WTC11 (cell line): ENCODE data around the gene TACO1. TPM values are rescaled to one million over a fixed set of nuclear protein-coding genes. Genes with fewer than 3 reads are reported as not detected.
A peak's percentile ranks its signal among the peaks of the same experiment; 100 is the strongest.

Experiments
- ATAC-seq: fragments of 200-7000 bp; cut with Tn5 transposase; 2 replicates; pipeline ENCODE4 v1.10.0; 2021; ENCODE audit warnings: mild to moderate bottlenecking, moderate library complexity
- CTCF ChIA-PET: fragments of 300-600 bp; sonication (Branson Sonifier 250); formaldehyde crosslinking; loops from one replicate; lab custom pipeline; 2021; ENCODE audit warnings: antibody characterized with exemption; lab: Charles Lee
- POLR2A ChIA-PET: fragments of 350-600 bp; sonication (Branson Sonifier 250); formaldehyde crosslinking; loops from one replicate; lab custom pipeline; 2021; ENCODE audit warnings: antibody characterized with exemption; lab: Charles Lee
- DNase-seq: peaks from one replicate; pipeline ENCODE4 v3.0.0; 2021; ENCODE audit warnings: low spot score
- H3K27ac Mint-ChIP-seq: 2 replicates; pipeline ENCODE4 v1.8.0; 2021; ENCODE audit warnings: mixed read lengths
- H3K27me3 Mint-ChIP-seq: 2 replicates; pipeline ENCODE4 v1.8.0; 2021; ENCODE audit warnings: low read depth, mild to moderate bottlenecking, moderate library complexity, mixed read lengths
- H3K36me3 Mint-ChIP-seq: 2 replicates; pipeline ENCODE4 v1.8.0; 2021; ENCODE audit warnings: mixed read lengths
- H3K4me1 Mint-ChIP-seq: 2 replicates; pipeline ENCODE4 v1.8.0; 2022; ENCODE audit warnings: mixed read lengths
- H3K4me3 Mint-ChIP-seq: 2 replicates; pipeline ENCODE4 v1.8.0; 2021; ENCODE audit warnings: mild to moderate bottlenecking, moderate library complexity, mixed read lengths
- H3K9me3 Mint-ChIP-seq: 2 replicates; pipeline ENCODE4 v1.8.0; 2021; ENCODE audit warnings: mixed read lengths
- GRHL2 ChIP-seq: fragments of 250-450 bp; sonication (Bioruptor Pico); IDR thresholded peaks from 2 replicates; pipeline ENCODE4 v1.8.0; 2022; ENCODE audit warnings: mild to moderate bottlenecking, moderate library complexity; ENCODE audit not compliant: insufficient replicate concordance, severe bottlenecking
- MXD4 ChIP-seq: fragments of 250-450 bp; sonication (Bioruptor Pico); IDR thresholded peaks from 2 replicates; pipeline ENCODE4 v1.8.0; 2021; ENCODE audit warnings: mild to moderate bottlenecking, moderate library complexity, borderline replicate concordance
- PRRX2 ChIP-seq: fragments of 250-450 bp; sonication (Bioruptor Pico); IDR thresholded peaks from 2 replicates; pipeline ENCODE4 v1.8.0; 2021; ENCODE audit warnings: mild to moderate bottlenecking
- SP1 ChIP-seq: sonication (generic); formaldehyde crosslinking; conservative IDR thresholded peaks from 2 replicates; pipeline ENCODE4 v1.8.1; 2022; ENCODE audit warnings: missing genetic modification reagents
- ZNF138 ChIP-seq: sonication (generic); formaldehyde crosslinking; conservative IDR thresholded peaks from 2 replicates; pipeline ENCODE4 v1.8.1; 2022; ENCODE audit warnings: mild to moderate bottlenecking, moderate library complexity, missing genetic modification reagents
- ZNF232 ChIP-seq: sonication (generic); formaldehyde crosslinking; IDR thresholded peaks from 2 replicates; pipeline ENCODE4 v1.8.0; 2022; ENCODE audit warnings: mild to moderate bottlenecking, missing genetic modification reagents
- ZNF396 ChIP-seq: fragments of 250-450 bp; sonication (Bioruptor Pico); IDR thresholded peaks from 2 replicates; pipeline ENCODE4 v1.8.0; 2021; ENCODE audit warnings: mild to moderate bottlenecking, moderate library complexity, borderline replicate concordance
- total RNA-seq: library from RNA; stranded (reverse); gene quantifications from 3 replicates; pipeline ENCODE4 v1.2.3, GENCODE V29; 2021
- TF ChIP-seq, protein P1 (sequence below): sonication (generic); formaldehyde crosslinking; IDR thresholded peaks from 2 replicates; pipeline ENCODE4 v1.8.1; 2022; ENCODE audit warnings: missing genetic modification reagents, borderline replicate concordance
- TF ChIP-seq, protein P2 (sequence below): sonication (generic); formaldehyde crosslinking; IDR thresholded peaks from 2 replicates; pipeline ENCODE4 v1.8.1; 2023; ENCODE audit warnings: mild to moderate bottlenecking, moderate library complexity, missing genetic modification reagents
- TF ChIP-seq, protein P3 (sequence below): sonication (generic); formaldehyde crosslinking; IDR thresholded peaks from 2 replicates; pipeline ENCODE4 v1.8.1; 2023; ENCODE audit warnings: mild to moderate bottlenecking, missing genetic modification reagents, moderate library complexity
- TF ChIP-seq, protein P4 (sequence below): sonication (generic); formaldehyde crosslinking; IDR thresholded peaks from 2 replicates; pipeline ENCODE4 v1.8.0; 2022; ENCODE audit warnings: mild to moderate bottlenecking, missing genetic modification reagents
- TF ChIP-seq, protein P5 (sequence below): sonication (generic); formaldehyde crosslinking; IDR thresholded peaks from 2 replicates; pipeline ENCODE4 v1.8.1; 2023; ENCODE audit warnings: mild to moderate bottlenecking, missing genetic modification reagents, moderate library complexity
- TF ChIP-seq, protein P6 (sequence below): sonication (generic); formaldehyde crosslinking; IDR thresholded peaks from 2 replicates; pipeline ENCODE4 v1.8.0; 2022; ENCODE audit warnings: missing genetic modification reagents
- TF ChIP-seq, protein P7 (sequence below): sonication (generic); formaldehyde crosslinking; IDR thresholded peaks from 2 replicates; pipeline ENCODE4 v1.8.0; 2022; ENCODE audit warnings: mild to moderate bottlenecking, missing genetic modification reagents

The TACO1 gene
- total RNA-seq, 1 experiment from 2014 or later = 26.9 TPM

DNA sequence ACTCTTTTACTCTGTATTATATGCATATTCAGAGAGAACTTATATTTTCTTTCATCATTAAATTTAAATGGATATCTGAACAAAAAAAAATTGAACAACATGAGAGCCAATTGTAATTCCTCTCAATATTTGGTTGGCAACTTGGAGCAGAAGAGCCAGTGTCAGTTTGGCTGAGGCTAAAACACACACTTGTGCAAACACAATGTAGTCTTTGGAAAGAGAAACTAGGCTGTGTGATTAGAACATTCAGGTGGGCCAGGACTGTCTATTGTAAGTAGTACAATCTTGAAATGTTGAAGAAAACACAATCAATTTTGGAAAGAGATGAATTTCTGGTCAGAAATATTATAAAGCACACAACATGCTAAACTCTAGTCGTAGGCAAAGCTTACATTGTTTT lies 33.5 kb upstream of the TACO1 start:
- ChIA-PET CTCF (interaction anchor here (0.6 to 1.5 kb wide), 3 partner anchors 12 to 45 kb away, joined by 4 to 5 read pairs (median 4); no protein-coding TSS in a partner anchor), POLR2A (no interaction called here)
- Mint-ChIP-seq H3K27ac (peak overlapping the region; percentile 59; the same call in 1 of the 2 replicates), H3K27me3 (no peaks in the 10 kb centered on the region), H3K4me3 (no peak overlapping the region), H3K9me3 (no peaks in the 10 kb centered on the region), H3K4me1 (no peaks in the 10 kb centered on the region), H3K36me3 (no peaks in the 10 kb centered on the region)
- TF ChIP-seq, protein P1, sequence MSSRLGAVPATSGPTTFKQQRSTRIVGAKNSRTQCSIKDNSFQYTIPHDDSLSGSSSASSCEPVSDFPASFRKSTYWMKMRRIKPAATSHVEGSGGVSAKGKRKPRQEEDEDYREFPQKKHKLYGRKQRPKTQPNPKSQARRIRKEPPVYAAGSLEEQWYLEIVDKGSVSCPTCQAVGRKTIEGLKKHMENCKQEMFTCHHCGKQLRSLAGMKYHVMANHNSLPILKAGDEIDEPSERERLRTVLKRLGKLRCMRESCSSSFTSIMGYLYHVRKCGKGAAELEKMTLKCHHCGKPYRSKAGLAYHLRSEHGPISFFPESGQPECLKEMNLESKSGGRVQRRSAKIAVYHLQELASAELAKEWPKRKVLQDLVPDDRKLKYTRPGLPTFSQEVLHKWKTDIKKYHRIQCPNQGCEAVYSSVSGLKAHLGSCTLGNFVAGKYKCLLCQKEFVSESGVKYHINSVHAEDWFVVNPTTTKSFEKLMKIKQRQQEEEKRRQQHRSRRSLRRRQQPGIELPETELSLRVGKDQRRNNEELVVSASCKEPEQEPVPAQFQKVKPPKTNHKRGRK = no peak
- no peak for TF ChIP-seq ZNF232
- TF ChIP-seq ZNF396 = no peak
- no peak for TF ChIP-seq ZNF138 (CRISPR knock-in tag)
- TF ChIP-seq GRHL2 = no peak
- TF ChIP-seq, protein P2, sequence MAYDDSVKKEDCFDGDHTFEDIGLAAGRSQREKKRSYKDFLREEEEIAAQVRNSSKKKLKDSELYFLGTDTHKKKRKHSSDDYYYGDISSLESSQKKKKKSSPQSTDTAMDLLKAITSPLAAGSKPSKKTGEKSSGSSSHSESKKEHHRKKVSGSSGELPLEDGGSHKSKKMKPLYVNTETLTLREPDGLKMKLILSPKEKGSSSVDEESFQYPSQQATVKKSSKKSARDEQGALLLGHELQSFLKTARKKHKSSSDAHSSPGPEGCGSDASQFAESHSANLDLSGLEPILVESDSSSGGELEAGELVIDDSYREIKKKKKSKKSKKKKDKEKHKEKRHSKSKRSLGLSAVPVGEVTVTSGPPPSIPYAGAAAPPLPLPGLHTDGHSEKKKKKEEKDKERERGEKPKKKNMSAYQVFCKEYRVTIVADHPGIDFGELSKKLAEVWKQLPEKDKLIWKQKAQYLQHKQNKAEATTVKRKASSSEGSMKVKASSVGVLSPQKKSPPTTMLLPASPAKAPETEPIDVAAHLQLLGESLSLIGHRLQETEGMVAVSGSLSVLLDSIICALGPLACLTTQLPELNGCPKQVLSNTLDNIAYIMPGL = no peak
- TF ChIP-seq MXD4 = no peak
- TF ChIP-seq, protein P3, sequence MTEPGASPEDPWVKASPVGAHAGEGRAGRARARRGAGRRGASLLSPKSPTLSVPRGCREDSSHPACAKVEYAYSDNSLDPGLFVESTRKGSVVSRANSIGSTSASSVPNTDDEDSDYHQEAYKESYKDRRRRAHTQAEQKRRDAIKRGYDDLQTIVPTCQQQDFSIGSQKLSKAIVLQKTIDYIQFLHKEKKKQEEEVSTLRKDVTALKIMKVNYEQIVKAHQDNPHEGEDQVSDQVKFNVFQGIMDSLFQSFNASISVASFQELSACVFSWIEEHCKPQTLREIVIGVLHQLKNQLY (CRISPR knock-in tag) = no peak
- ATAC-seq (no peak), DNase-seq (no peak)

DNA sequence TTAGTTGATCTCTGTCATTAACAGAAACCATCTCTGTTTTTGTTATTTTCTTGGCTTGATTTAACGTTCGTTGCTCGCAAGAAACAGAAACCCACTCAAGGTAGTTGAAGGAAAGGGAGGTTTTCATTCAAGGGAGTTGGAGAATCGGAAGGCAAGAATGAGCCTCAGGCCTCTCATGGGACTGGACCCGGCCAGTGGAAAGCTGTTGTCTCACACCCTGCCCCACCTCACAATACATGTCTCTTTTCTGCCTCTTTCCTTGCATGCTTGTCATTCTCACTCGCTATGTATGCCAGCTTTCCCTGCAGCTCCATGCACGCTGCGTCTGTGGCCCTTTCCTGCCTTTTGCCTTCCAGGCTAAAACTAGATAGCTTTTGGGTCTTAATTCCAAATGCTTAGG lies 32.1 kb upstream of the TACO1 start:
- TF ChIP-seq SP1 (CRISPR knock-in tag) = no peak
- TF ChIP-seq, protein P4, sequence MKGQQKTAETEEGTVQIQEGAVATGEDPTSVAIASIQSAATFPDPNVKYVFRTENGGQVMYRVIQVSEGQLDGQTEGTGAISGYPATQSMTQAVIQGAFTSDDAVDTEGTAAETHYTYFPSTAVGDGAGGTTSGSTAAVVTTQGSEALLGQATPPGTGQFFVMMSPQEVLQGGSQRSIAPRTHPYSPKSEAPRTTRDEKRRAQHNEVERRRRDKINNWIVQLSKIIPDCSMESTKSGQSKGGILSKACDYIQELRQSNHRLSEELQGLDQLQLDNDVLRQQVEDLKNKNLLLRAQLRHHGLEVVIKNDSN = no peak
- TF ChIP-seq, protein P5, sequence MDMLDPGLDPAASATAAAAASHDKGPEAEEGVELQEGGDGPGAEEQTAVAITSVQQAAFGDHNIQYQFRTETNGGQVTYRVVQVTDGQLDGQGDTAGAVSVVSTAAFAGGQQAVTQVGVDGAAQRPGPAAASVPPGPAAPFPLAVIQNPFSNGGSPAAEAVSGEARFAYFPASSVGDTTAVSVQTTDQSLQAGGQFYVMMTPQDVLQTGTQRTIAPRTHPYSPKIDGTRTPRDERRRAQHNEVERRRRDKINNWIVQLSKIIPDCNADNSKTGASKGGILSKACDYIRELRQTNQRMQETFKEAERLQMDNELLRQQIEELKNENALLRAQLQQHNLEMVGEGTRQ = no peak
- TF ChIP-seq, protein P6, sequence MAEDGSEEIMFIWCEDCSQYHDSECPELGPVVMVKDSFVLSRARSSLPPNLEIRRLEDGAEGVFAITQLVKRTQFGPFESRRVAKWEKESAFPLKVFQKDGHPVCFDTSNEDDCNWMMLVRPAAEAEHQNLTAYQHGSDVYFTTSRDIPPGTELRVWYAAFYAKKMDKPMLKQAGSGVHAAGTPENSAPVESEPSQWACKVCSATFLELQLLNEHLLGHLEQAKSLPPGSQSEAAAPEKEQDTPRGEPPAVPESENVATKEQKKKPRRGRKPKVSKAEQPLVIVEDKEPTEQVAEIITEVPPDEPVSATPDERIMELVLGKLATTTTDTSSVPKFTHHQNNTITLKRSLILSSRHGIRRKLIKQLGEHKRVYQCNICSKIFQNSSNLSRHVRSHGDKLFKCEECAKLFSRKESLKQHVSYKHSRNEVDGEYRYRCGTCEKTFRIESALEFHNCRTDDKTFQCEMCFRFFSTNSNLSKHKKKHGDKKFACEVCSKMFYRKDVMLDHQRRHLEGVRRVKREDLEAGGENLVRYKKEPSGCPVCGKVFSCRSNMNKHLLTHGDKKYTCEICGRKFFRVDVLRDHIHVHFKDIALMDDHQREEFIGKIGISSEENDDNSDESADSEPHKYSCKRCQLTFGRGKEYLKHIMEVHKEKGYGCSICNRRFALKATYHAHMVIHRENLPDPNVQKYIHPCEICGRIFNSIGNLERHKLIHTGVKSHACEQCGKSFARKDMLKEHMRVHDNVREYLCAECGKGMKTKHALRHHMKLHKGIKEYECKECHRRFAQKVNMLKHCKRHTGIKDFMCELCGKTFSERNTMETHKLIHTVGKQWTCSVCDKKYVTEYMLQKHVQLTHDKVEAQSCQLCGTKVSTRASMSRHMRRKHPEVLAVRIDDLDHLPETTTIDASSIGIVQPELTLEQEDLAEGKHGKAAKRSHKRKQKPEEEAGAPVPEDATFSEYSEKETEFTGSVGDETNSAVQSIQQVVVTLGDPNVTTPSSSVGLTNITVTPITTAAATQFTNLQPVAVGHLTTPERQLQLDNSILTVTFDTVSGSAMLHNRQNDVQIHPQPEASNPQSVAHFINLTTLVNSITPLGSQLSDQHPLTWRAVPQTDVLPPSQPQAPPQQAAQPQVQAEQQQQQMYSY (CRISPR knock-in tag) = no peak
- TF ChIP-seq, protein P7, sequence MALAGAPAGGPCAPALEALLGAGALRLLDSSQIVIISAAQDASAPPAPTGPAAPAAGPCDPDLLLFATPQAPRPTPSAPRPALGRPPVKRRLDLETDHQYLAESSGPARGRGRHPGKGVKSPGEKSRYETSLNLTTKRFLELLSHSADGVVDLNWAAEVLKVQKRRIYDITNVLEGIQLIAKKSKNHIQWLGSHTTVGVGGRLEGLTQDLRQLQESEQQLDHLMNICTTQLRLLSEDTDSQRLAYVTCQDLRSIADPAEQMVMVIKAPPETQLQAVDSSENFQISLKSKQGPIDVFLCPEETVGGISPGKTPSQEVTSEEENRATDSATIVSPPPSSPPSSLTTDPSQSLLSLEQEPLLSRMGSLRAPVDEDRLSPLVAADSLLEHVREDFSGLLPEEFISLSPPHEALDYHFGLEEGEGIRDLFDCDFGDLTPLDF (CRISPR knock-in tag) = no peak
- no peak for TF ChIP-seq PRRX2 (CRISPR knock-in tag)
- Mint-ChIP-seq H3K27me3 (no peaks in the 10 kb centered on the region), H3K36me3 (no peaks in the 10 kb centered on the region), H3K4me1 (no peaks in the 10 kb centered on the region), H3K9me3 (no peaks in the 10 kb centered on the region), H3K27ac (peak overlapping the region; percentile 88), H3K4me3 (no peak overlapping the region)
- CTCF ChIA-PET = interaction anchor here (1.2 to 2.4 kb wide), 6 partner anchors 9 to 162 kb away, joined by 3 to 12 read pairs (median 4); no protein-coding TSS in a partner anchor
- ATAC-seq (no peak), DNase-seq (no peak)
- POLR2A ChIA-PET = no interaction called here
